PC-9 (cell line): ENCODE measurements around the gene SCGB3A1. TPM values are rescaled to one million over a fixed set of nuclear protein-coding genes. Genes with fewer than 3 reads are reported as not detected.

Source experiments
- BruUV-seq: library from RNA; stranded (reverse); fragments of 400-500 nt; replicated peaks from 2 replicates; lab custom pipeline; 2021; lab: Mats Ljungman, UMichigan
- CTCF ChIA-PET: fragments of 300-600 bp; sonication (Branson Sonifier 250); formaldehyde crosslinking; loops from one replicate; lab custom pipeline; 2022; ENCODE audit warnings: antibody characterized with exemption; lab: Charles Lee
- POLR2A ChIA-PET: fragments of 300-600 bp; sonication (Branson Sonifier 250); formaldehyde crosslinking; loops from one replicate; lab custom pipeline; 2022; ENCODE audit warnings: antibody characterized with exemption; ENCODE audit not compliant: unreplicated experiment; lab: Charles Lee
- DNase-seq, 2 experiments: peaks; one replicate each; pipeline versions ENCODE4 v3.0.0 to v3.0.0-alpha.2; 2015 to 2022; ENCODE audit warnings: mixed read lengths in 1 of 2
- H2AFZ ChIP-seq: fragments of 200-600 bp; sonication (generic); 2 replicates; pipeline ENCODE4 v1.8.1; 2017; ENCODE audit warnings: antibody characterized with exemption
- H3F3A ChIP-seq: fragments of 200-600 bp; sonication (generic); 2 replicates; pipeline ENCODE4 v1.8.1; 2017; ENCODE audit warnings: antibody characterized with exemption, mild to moderate bottlenecking, low read depth; ENCODE audit not compliant: insufficient read depth
- H3K27ac ChIP-seq: fragments of 200-600 bp; sonication (generic); 2 replicates; pipeline ENCODE4 v1.6.1; 2016; ENCODE audit warnings: mixed run types
- H3K27me3 ChIP-seq: fragments of 200-600 bp; sonication (generic); 2 replicates; pipeline ENCODE4 v1.6.1; 2016; ENCODE audit warnings: low read depth, mixed run types; ENCODE audit not compliant: insufficient read depth
- H3K36me3 ChIP-seq: fragments of 200-600 bp; sonication (generic); 2 replicates; pipeline ENCODE4 v1.6.1; 2016; ENCODE audit warnings: low read depth, mixed run types
- H3K4me1 ChIP-seq: fragments of 200-600 bp; sonication (generic); replicated peaks from 2 replicates; pipeline ENCODE4 v1.6.1; 2016; ENCODE audit warnings: mixed run types; ENCODE audit not compliant: insufficient read depth
- H3K4me2 ChIP-seq: fragments of 200-600 bp; sonication (generic); 2 replicates; pipeline ENCODE4 v1.6.1; 2017; ENCODE audit warnings: mixed run types
- H3K4me3 ChIP-seq: fragments of 200-600 bp; sonication (generic); 2 replicates; pipeline ENCODE4 v1.6.1; 2016; ENCODE audit warnings: mixed run types
- H3K79me2 ChIP-seq: fragments of 200-600 bp; sonication (generic); 2 replicates; pipeline ENCODE4 v1.6.1; 2017; ENCODE audit warnings: low read depth, mixed run types
- H3K9me2 ChIP-seq: fragments of 200-600 bp; sonication (generic); 2 replicates; pipeline ENCODE4 v1.8.1; 2017; ENCODE audit warnings: mild to moderate bottlenecking; ENCODE audit not compliant: insufficient read depth
- H3K9me3 ChIP-seq: fragments of 200-600 bp; sonication (generic); 2 replicates; pipeline ENCODE4 v1.8.1; 2016; ENCODE audit warnings: low read depth; ENCODE audit not compliant: insufficient read depth
- H4K20me1 ChIP-seq: fragments of 200-600 bp; sonication (generic); 2 replicates; pipeline ENCODE4 v1.8.1; 2017; ENCODE audit not compliant: insufficient read depth
- CTCF ChIP-seq: fragments of 200-600 bp; sonication (generic); conservative IDR thresholded peaks from 2 replicates; pipeline ENCODE4 v1.6.1; 2017; ENCODE audit warnings: mixed run types, antibody characterized with exemption, mild to moderate bottlenecking, moderate library complexity
- EZH2 ChIP-seq: fragments of 200-600 bp; sonication (generic); IDR thresholded peaks from 2 replicates; pipeline ENCODE4 v1.8.0; 2017; ENCODE audit warnings: antibody characterized with exemption, low read depth
- intact Hi-C: fragments of 100-400 bp; cut with micrococcal nuclease; formaldehyde crosslinking; loops from one replicate; pipeline ENCODE4 v1.10.0; 2022; ENCODE audit not compliant: unreplicated experiment
- total RNA-seq: library from RNA; stranded (reverse); gene quantifications from 2 replicates; pipeline ENCODE4 v1.2.3, GENCODE V29; 2021

The SCGB3A1 gene
- total RNA-seq, 1 experiment from 2014 or later, result not detected

- H3K4me2 ChIP-seq, result no peak overlapping the region
- peaks cover 32% of the 10 kb centered on the region for H3K27me3 ChIP-seq
- H3K9me3 ChIP-seq, result no peaks in the 10 kb centered on the region
- H3K79me2 ChIP-seq, result no peaks in the 10 kb centered on the region
- no peaks in the 10 kb centered on the region for H3K36me3 ChIP-seq
- no peak overlapping the region for H2AFZ ChIP-seq
- H3K9me2 ChIP-seq, result no peaks in the 10 kb centered on the region
- ChIA-PET CTCF (no interaction called here), POLR2A (no interaction called here)
- H3K27ac ChIP-seq, result no peak overlapping the region
- H4K20me1 ChIP-seq, result no peaks in the 10 kb centered on the region
- no peaks in the 10 kb centered on the region for H3F3A ChIP-seq
- no peak overlapping the region for H3K4me3 ChIP-seq
- intact Hi-C loops, result loop anchor here (10.0 kb wide), 1 partner anchor 398 kb away; the partner anchor contains the start of gene RASGEF1C
- no peaks in the 10 kb centered on the region for H3K4me1 ChIP-seq
- DNase-seq, result no peak
- no peak for TF ChIP-seq EZH2
- TF ChIP-seq CTCF, result no peak
- no TSS peak for BruUV-seq
These were observed 11.3 kb upstream of the SCGB3A1 start for GRCh38 chr5:180602481-180603075.

- Histone ChIP-seq H2AFZ (no peak overlapping the region), H3F3A (no peaks in the 10 kb centered on the region), H3K9me2 (no peaks in the 10 kb centered on the region), H3K9me3 (no peaks in the 10 kb centered on the region), H3K4me1 (no peaks in the 10 kb centered on the region), H3K27me3 (peaks cover 33% of the 10 kb centered on the region), H4K20me1 (no peaks in the 10 kb centered on the region), H3K4me3 (no peak overlapping the region), H3K4me2 (no peak overlapping the region), H3K79me2 (no peaks in the 10 kb centered on the region), H3K36me3 (no peaks in the 10 kb centered on the region), H3K27ac (no peak overlapping the region)
- TF ChIP-seq EZH2 (no peak), CTCF (no peak)
- DNase-seq, result no peak
- intact Hi-C loops, result loop anchor here (10.0 kb wide), 1 partner anchor 397 kb away; the partner anchor contains the start of gene RASGEF1C
- BruUV-seq, result no TSS peak
- ChIA-PET CTCF (no interaction called here), POLR2A (no interaction called here)
These were observed 10.5 kb upstream of the SCGB3A1 start for GRCh38 chr5:180601591-180602480.

- Histone ChIP-seq H3K9me3 (no peaks in the 10 kb centered on the region), H3K27ac (no peak overlapping the region), H3K9me2 (no peaks in the 10 kb centered on the region), H4K20me1 (no peaks in the 10 kb centered on the region), H3K79me2 (no peaks in the 10 kb centered on the region), H3K36me3 (no peaks in the 10 kb centered on the region), H3K4me1 (no peaks in the 10 kb centered on the region), H3K27me3 (peaks cover 38% of the 10 kb centered on the region), H3F3A (no peaks in the 10 kb centered on the region), H2AFZ (no peak overlapping the region), H3K4me2 (no peak overlapping the region), H3K4me3 (no peak overlapping the region)
- intact Hi-C loops, result loop anchor here (10.0 kb wide), 1 partner anchor 396 kb away; the partner anchor contains the start of gene RASGEF1C
- no peak for TF ChIP-seq EZH2
- no peak for TF ChIP-seq CTCF
- ChIA-PET POLR2A (no interaction called here), CTCF (interaction anchor here (0.5 kb wide), 1 partner anchor 50 kb away, joined by 10 read pairs; no protein-coding TSS in a partner anchor)
- no peak for DNase-seq
- BruUV-seq, result no TSS peak
These were observed 9.3 kb upstream of the SCGB3A1 start for GRCh38 chr5:180600554-180601041.
